GM04503 (cell line): ENCODE results near the gene HSD17B3.
"Not testable (repeated sequence)": the region's sequence is repeated elsewhere in the genome, so short reads cannot be mapped to it uniquely, and the experiment has no call there.

Experiments used
- DNase-seq: peaks from one replicate; pipeline ENCODE4 v3.0.0-alpha.2; 2012; ENCODE audit warnings: low read depth

Gene HSD17B3

GRCh38 chr9:96306958-96307357 lies 5.0 kb upstream of the HSD17B3 start:
- DNase-seq: not testable (repeated sequence)

DNA sequence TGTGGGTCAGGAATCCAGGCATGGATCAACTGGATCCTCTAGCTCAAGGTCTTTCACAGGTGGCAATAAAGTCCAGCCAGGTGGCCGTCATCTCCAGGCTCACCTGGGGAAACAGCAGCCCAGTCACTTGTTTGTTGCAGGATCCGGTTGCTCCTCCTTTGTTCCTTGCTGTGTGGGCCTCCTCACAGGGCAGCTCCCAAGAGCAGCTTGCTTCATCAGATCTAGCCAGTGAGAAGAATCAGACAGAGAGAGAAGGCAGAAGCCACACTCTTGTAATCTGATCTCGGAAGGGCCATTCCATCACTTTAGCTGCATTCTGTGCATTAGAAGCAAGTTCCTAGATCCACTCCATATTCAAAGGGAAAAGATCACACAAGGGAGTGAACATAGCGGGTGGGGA lies 3.2 kb upstream of the HSD17B3 start:
- no peak for DNase-seq

DNA sequence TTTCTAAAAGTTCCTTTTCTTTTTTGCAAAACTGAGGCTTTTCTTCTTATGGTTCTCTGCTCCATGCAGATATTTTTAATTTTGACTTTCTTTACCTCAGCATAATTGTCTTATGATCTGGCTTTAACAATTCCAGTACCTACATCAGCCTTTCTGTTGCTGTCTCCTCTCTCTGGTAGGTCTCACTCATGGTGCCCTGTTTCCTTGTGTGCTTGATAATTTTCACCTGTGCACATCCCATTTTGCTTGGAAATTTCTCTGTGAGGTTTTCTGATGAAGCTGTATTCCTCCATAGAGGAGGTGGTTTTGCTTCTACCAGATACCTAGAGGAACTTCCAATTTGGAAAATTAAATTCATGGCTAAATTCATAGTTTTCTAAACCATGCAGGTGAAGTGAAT lies 2.3 kb upstream of the HSD17B3 start:
- no peak for DNase-seq

DNA sequence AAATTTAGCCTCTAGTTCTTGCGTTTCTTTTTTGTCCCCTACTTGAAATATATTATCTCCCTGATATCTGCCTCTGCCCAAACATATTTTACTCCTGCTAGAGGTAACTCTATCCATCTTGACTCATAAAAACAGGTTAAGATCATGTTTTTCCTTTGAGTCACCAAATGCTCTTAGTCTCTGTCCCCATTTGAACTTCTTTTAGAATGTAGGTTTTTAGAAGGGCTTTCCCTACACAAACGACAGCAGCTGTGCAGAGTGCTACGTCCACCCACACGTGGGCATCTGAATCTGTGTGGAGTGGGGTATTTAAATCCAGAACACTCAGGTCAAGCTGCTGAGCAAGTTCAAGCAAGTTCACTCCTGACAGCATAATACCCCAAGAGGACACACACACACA lies 2.2 kb downstream of the HSD17B3 start:
- DNase-seq: no peak

GRCh38 chr9:96294159-96294545 lies 7.8 kb downstream of the HSD17B3 start:
- DNase-seq: no peak

DNA sequence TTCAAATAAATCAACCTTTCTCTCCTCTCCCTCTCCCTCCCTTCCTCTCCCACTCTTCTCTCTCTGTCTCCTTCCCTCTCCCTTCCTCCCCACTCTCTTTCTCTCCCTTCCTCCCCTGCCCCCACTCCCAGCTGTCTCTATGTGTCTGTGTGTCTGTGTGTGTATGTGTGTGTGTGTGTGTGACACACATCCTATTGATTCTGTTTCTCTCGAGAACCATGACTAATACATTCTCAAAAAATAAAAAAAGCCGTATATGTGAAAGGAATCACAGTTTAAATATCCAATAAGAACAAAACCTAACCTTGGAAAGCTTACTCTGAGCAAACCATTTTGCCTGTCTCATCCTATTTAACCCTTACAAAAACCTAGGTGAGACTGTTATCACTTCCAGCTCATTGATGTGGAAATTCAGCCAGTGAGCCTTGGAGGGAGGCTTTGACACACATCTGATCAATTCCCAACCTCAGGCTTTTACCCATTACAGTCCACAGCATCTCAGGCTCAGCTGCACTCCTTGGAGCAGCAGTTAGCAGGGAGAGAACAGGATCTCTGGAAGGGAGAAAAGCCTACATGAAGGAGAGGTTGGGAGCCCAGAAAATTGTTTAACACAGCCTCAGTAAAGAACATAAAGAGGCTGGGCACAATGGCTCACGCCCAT lies 8.3 kb downstream of the HSD17B3 start:
- DNase-seq: no peak

DNA sequence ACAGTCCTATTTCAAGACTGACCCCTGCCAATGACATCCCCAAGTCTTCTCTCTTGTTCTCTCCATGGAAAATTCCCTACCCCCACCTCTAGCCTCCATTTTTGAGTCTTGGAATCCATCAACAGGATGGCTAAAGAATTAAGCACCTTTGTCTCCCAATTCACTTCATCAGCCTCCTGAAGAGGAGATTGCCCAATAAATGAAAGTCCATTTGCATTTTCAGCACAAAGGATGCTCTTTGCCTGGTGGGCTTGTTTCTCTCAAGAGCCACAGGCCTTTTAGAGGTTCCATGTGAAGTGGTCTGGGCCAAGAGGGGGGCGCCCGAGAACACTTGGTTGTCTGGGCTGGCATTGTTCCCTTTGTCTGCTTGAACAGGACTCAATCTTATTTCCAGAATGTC lies 12.6 kb downstream of the HSD17B3 start:
- no peak for DNase-seq

DNA sequence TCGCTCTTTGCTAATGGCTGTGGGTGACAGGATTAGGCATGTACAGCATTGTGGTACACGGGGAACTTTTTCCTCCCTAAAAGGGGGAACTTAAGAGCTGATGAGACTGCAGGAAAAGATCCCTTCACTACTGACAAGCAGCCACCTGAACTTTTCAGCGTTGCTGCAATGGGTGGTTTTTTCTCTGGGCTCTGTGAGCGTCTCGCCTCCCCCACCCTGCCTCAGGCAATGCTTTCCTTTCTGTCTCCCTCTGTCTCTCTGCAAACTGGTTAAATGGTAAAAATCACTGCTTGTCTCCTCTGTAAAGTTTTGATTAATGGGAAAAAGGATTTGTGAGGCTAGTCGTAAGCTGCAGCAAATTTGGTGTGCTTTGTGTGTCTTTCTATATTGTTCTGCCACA lies 20.3 kb downstream of the HSD17B3 start:
- DNase-seq: no peak

GRCh38 chr9:96279932-96280331 lies 22.0 kb downstream of the HSD17B3 start:
- DNase-seq: no peak

DNA sequence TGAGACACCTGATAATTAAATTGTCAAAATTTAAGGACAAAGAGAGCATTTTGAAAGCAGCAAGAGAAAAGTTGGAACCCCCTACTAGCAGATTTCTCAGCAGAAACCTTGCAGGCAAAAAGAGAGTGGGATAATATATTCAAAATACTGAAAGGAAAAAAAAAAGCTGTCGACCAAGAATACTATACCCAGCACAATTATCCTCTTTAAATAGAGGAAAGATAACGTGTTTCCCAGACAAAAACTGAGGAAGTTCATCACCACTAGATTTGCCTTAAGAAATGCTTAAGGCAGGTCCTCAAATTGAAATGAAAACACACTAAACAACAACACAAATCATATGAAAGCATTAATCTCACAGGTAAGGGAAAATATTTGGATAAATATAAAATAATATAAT lies 27.0 kb downstream of the HSD17B3 start:
- no peak for DNase-seq

DNA sequence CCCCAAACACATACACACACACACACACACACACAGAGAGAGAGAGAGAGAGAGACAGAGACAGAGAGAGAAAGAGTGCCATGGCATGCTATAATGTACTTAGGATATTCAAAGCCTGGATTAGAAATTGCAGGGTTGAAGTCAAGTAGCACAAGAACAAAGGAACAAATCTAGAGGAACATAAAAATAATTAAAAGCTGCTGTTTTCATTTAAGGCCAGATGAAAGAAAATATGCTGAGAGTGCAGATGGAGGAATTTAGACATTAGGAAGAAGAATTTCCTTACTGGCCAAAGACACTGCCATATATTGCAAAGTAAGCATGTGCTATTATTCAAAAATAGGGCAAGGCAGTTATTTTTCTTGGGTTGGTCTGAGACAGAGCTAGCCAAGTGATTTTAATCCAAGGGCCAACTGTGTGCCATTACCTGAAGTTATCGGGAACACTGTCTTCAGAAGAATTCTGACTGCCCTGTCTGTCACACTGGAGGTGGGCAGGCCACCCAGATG lies 31.7 kb downstream of the HSD17B3 start:
- no peak for DNase-seq

DNA sequence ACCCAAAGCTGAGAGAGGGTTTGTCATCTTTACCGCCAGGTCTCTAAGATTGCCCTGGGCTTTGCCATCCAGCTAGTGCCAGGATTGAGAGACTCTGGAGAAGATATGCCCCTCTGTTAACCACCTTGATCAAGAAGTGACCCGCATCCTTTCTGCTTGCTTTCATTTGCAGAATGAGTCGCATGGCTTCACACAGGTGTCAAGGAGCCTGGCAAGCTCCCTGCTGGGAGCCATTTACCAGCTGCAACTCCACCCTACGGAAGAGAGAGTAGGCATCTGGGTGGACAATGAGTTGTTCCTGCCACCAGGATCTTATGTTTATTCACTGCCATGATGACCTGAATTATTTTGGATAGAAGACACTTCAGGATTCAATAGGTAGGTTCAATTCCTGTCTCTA lies 43.0 kb downstream of the HSD17B3 start:
- no peak for DNase-seq

- DNase-seq: no peak
Observed at GRCh38 chr9:96256800-96257199, 45.2 kb downstream of the HSD17B3 start.

DNA sequence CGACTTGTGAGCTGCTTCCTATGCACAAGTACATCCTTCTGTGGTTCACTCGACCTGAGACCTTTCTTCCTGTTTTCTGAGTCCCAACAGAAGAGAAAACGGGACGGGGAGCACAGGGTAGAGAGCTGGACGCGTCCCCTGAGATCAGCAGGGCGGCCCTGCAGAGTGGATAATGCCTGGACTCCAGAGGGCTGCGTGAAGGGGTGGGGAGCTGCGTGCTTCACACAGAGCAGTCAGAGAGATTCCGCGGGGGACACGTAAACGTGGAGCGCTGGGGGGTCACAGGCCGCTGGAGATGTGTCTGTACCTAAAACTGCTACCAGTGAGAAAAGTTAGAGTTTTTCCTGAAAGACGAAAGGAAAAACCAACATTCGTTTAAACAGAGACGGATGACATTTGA lies 46.3 kb downstream of the HSD17B3 start:
- DNase-seq: no peak

DNA sequence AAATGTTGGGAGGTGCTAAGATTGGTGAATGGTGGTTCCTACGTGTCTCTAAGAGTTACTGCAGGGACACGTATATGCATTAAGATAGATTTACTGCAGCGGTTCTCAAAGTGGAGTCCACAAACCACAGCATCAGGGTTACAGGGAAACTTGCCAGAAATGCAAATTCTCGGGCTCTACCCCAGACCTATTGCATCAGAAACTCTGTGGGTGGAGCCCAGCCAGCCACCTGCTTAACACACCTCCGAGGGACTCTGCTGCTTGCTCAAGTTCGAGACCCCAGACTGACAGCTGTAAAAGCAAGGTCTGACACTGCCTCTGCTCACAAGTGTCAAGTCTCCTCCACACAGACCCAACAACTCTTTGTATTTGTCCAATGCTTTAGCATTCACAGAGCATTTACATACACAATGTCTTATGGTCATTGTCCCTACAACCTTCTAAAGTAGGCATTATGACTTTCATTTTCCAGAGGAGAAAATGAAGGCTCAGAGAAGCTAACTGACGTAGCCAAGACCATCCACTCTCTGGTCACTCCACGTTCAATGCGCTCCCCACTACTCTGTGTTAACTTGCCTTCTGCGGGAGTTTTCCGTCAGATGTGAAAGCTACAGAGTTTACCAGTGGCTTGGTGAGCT lies 48.8 kb downstream of the HSD17B3 start:
- DNase-seq: no peak

DNA sequence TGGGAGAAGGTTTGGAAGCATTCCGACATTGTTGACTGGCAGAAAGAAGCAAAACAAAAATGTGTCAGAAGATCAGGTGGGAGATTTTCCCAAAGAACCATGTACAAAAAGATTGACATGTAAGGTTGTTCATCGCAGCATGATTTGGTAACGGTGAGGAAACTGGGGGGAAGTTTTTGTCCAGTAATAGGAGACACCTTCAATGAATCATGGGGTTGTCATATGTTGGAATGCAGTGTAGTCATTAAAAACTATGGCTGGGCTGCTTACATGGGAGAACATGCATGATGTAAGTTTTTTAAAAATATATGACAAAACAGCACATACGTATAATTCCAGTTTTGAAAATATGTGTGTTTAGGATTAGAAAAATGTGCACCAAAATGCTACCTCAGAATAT lies 50.5 kb downstream of the HSD17B3 start:
- DNase-seq: no peak

DNA sequence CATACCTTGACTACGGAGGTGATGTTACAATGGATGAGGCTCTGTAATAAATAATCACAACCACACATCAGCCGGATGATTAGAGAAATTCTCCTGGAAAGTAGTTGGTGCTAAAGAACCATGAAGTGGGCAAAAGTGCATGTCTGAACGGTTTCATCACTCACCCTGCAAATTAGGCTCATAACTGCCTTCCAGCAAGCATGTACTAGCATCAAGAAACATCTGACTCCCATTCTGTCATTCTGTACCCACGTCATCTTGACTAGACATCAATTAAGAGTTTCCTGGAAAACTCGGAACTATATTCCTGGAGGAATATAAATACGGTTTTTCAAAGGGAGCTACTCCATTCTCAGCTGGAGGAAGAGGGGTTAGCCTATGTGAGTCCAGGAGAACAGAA lies 52.2 kb downstream of the HSD17B3 start:
- DNase-seq: no peak

GRCh38 chr9:96246267-96246671 lies 55.7 kb downstream of the HSD17B3 start:
- DNase-seq: no peak

DNA sequence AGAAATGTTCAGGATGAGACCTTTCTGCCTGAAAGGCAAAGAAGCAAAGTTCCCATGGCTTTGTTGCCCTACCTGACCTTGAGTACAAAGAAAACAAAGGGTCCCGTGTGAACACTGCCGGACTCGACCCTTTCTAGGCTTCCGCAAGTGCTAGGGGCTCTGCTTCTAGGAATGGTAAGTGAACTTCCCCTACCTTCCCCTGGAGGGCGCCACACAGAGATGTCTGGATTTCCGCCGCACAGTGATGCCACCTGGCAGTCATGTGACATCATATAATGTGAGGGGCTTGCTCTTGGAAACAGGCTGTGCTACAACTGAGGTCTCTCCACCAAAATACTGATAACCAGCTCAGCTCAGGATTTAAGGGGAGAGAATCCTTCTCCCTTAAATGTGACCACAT lies 56.6 kb downstream of the HSD17B3 start:
- DNase-seq: no peak

GRCh38 chr9:96243778-96244177 lies 58.2 kb downstream of the HSD17B3 start:
- no peak for DNase-seq

DNA sequence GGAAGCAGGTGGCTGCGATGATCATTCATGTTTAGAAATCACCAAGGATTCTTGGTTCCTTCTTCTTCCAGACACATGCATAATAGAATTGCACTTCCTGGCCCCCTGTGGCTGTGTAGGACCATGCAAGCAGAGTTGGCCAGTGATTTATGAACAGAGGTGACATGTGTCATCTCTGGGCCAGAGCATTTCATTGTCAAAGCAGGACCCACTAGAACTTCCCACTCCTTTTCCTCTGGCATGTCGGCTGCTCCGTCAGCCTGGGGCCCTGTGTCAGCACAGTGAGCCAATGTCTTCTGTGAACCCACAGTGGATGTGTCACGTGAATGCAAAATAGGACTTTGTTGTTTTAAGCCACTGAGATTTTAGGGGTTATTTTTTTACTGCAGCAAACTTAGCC lies 59.2 kb downstream of the HSD17B3 start:
- DNase-seq: no peak

- no peak for DNase-seq
Observed at GRCh38 chr9:96241391-96241809, 60.6 kb downstream of the HSD17B3 start.

GRCh38 chr9:96236854-96237550 lies 65.0 kb downstream of the HSD17B3 start:
- DNase-seq: no peak
